HEK293 (cell line): ENCODE results near the gene RNF144A.

Experiments
- CTCF ChIA-PET: fragments of 350-600 bp; formaldehyde crosslinking; extraction: SDS; loops from one replicate; lab custom pipeline; 2021; ENCODE audit warnings: antibody characterized with exemption; lab: Yijun Ruan, JAX
- POLR2A ChIA-PET: fragments of 300-600 bp; formaldehyde crosslinking; extraction: SDS; loops from one replicate; lab custom pipeline; 2020; ENCODE audit warnings: antibody characterized with exemption, inconsistent platforms; lab: Yijun Ruan, JAX
- H3K27ac ChIP-seq: fragments of 200-500 bp; sonication (Bioruptor generic); 2 replicates; pipeline ENCODE4 v1.5.1; 2014; ENCODE audit warnings: low read depth, low read length, control low read depth, inconsistent platforms; ENCODE audit errors: extremely low read depth
- H3K36me3 ChIP-seq, 2 experiments: fragments of 200-500 bp in 1 of 2; sonication (Bioruptor generic) in 1 of 2; 1 replicate in 1 of 2; 2 replicates in 1 of 2; pipeline ENCODE4 v1.5.1; 2014 to 2017; ENCODE audit warnings: inconsistent platforms in 2 of 2, low read length in 2 of 2; ENCODE audit not compliant: control insufficient read depth in 2 of 2, insufficient read depth in 1 of 2
- H3K4me1 ChIP-seq: fragments of 200-500 bp; sonication (Bioruptor generic); 2 replicates; pipeline ENCODE4 v1.5.1; 2014; ENCODE audit warnings: mild to moderate bottlenecking, low read length, inconsistent platforms; ENCODE audit not compliant: control insufficient read depth, insufficient read depth
- H3K4me3 ChIP-seq: 2 replicates; pipeline ENCODE4 v1.5.1; 2011; ENCODE audit warnings: low read depth, mild to moderate bottlenecking, control low read depth, low read length, moderate library complexity
- H3K9me3 ChIP-seq: fragments of 200-500 bp; sonication (Bioruptor generic); 2 replicates; pipeline ENCODE4 v1.5.1; 2014; ENCODE audit warnings: low read depth, low read length, inconsistent platforms; ENCODE audit not compliant: control insufficient read depth, insufficient read depth
- INSM2 ChIP-seq: fragments of 450-650 bp; formaldehyde crosslinking; IDR thresholded peaks from 2 replicates; pipeline ENCODE4 v1.5.1; 2016; ENCODE audit warnings: missing biosample characterization, missing genetic modification characterization
- KLF8 ChIP-seq: fragments of 450-650 bp; formaldehyde crosslinking; IDR thresholded peaks from 2 replicates; pipeline ENCODE4 v1.5.1; 2016; ENCODE audit warnings: missing biosample characterization, missing genetic modification characterization
- RBAK ChIP-seq: fragments of 450-650 bp; formaldehyde crosslinking; IDR thresholded peaks from 2 replicates; pipeline ENCODE4 v1.5.1; 2016; ENCODE audit warnings: missing biosample characterization, missing genetic modification characterization
- ZBTB26 ChIP-seq: fragments of 450-650 bp; formaldehyde crosslinking; optimal IDR thresholded peaks from 2 replicates; pipeline ENCODE3; 2016; ENCODE audit warnings: missing biosample characterization, mild to moderate bottlenecking, missing genetic modification characterization
- ZBTB48 ChIP-seq: fragments of 450-650 bp; formaldehyde crosslinking; IDR thresholded peaks from 2 replicates; pipeline ENCODE4 v1.5.1; 2016; ENCODE audit warnings: missing biosample characterization, missing genetic modification characterization
- ZBTB49 ChIP-seq: fragments of 450-650 bp; formaldehyde crosslinking; IDR thresholded peaks from 2 replicates; pipeline ENCODE4 v1.5.1; 2016; ENCODE audit warnings: missing biosample characterization, missing genetic modification characterization, low read depth
- ZIC2 ChIP-seq: fragments of 450-650 bp; formaldehyde crosslinking; IDR thresholded peaks from 2 replicates; pipeline ENCODE4 v1.5.1; 2016; ENCODE audit warnings: missing biosample characterization, missing genetic modification characterization
- ZNF146 ChIP-seq: fragments of 450-650 bp; formaldehyde crosslinking; IDR thresholded peaks from 2 replicates; pipeline ENCODE4 v1.5.1; 2016; ENCODE audit warnings: missing biosample characterization, missing genetic modification characterization
- ZNF302 ChIP-seq: fragments of 450-650 bp; formaldehyde crosslinking; IDR thresholded peaks from 2 replicates; pipeline ENCODE4 v1.5.1; 2016; ENCODE audit warnings: missing biosample characterization, missing genetic modification characterization, low read depth
- ZNF341 ChIP-seq: fragments of 450-650 bp; formaldehyde crosslinking; IDR thresholded peaks from 2 replicates; pipeline ENCODE4; 2016; ENCODE audit warnings: low read depth, missing biosample characterization, missing genetic modification characterization
- ZNF366 ChIP-seq: fragments of 450-650 bp; formaldehyde crosslinking; conservative IDR thresholded peaks from 2 replicates; pipeline ENCODE4 v1.5.1; 2016; ENCODE audit warnings: missing biosample characterization, missing genetic modification characterization
- ZNF449 ChIP-seq: fragments of 450-650 bp; formaldehyde crosslinking; IDR thresholded peaks from 2 replicates; pipeline ENCODE4 v1.5.1; 2017; ENCODE audit warnings: missing biosample characterization, mild to moderate bottlenecking, missing genetic modification characterization, moderate library complexity
- ZNF600 ChIP-seq: fragments of 450-650 bp; formaldehyde crosslinking; IDR thresholded peaks from 2 replicates; pipeline ENCODE4 v1.5.1; 2016; ENCODE audit warnings: missing biosample characterization, missing genetic modification characterization
- ZNF645 ChIP-seq: fragments of 450-650 bp; formaldehyde crosslinking; IDR thresholded peaks from 2 replicates; pipeline ENCODE4; 2016; ENCODE audit warnings: missing biosample characterization, missing genetic modification characterization
- ZNF654 ChIP-seq: fragments of 450-650 bp; formaldehyde crosslinking; IDR thresholded peaks from 2 replicates; pipeline ENCODE4 v1.5.1; 2016; ENCODE audit warnings: low read depth, missing biosample characterization, missing genetic modification characterization
- TF ChIP-seq, protein P1 (sequence below): fragments of 450-650 bp; formaldehyde crosslinking; IDR thresholded peaks from 2 replicates; pipeline ENCODE4 v1.5.1; 2016; ENCODE audit warnings: missing biosample characterization, missing genetic modification characterization
- TF ChIP-seq, protein P2 (sequence below): IDR thresholded peaks from 2 replicates; pipeline ENCODE4 v1.6.1; 2011; ENCODE audit warnings: mild to moderate bottlenecking, low read depth, low read length, borderline replicate concordance

The RNF144A gene

GRCh38 chr2:7035884-7036283 is 118.7 kb downstream of the RNF144A start:
- no peaks in the 10 kb centered on the region for H3K9me3 ChIP-seq
- CTCF ChIA-PET = interaction anchor here (0.7 to 8.9 kb wide), 10 partner anchors 9 to 168 kb away, joined by 3 to 43 read pairs (median 3); no protein-coding TSS in a partner anchor
- peaks cover 0 to 33% of the 10 kb centered on the region in 2 experiments; a peak in 2 of 3 replicates for H3K36me3 ChIP-seq
- H3K4me3 ChIP-seq = no peak overlapping the region
- no peak overlapping the region for H3K27ac ChIP-seq
- no peaks in the 10 kb centered on the region; the same call in 1 of the 2 replicates for H3K4me1 ChIP-seq
- POLR2A ChIA-PET = no interaction called here
- TF ChIP-seq ZBTB48 (tag by site-specific recombination) (no peak), ZNF302 (tag by site-specific recombination) (no peak), ZBTB49 (tag by site-specific recombination) (no peak), ZBTB26 (tag by site-specific recombination) (no peak), ZNF366 (tag by site-specific recombination) (no peak), ZNF341 (no peak)

- ChIA-PET POLR2A (no interaction called here), CTCF (interaction anchor here (0.7 to 1.9 kb wide), 6 partner anchors 15 to 195 kb away, joined by 3 to 5 read pairs (median 3); no protein-coding TSS in a partner anchor)
- Histone ChIP-seq H3K4me1 (no peaks in the 10 kb centered on the region), H3K4me3 (no peak overlapping the region), H3K27ac (no peak overlapping the region), H3K36me3 (peaks cover 0 to 19% of the 10 kb centered on the region in 2 experiments; a peak in 2 of 3 replicates), H3K9me3 (no peaks in the 10 kb centered on the region)
- TF ChIP-seq, protein P1, sequence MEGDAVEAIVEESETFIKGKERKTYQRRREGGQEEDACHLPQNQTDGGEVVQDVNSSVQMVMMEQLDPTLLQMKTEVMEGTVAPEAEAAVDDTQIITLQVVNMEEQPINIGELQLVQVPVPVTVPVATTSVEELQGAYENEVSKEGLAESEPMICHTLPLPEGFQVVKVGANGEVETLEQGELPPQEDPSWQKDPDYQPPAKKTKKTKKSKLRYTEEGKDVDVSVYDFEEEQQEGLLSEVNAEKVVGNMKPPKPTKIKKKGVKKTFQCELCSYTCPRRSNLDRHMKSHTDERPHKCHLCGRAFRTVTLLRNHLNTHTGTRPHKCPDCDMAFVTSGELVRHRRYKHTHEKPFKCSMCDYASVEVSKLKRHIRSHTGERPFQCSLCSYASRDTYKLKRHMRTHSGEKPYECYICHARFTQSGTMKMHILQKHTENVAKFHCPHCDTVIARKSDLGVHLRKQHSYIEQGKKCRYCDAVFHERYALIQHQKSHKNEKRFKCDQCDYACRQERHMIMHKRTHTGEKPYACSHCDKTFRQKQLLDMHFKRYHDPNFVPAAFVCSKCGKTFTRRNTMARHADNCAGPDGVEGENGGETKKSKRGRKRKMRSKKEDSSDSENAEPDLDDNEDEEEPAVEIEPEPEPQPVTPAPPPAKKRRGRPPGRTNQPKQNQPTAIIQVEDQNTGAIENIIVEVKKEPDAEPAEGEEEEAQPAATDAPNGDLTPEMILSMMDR (tag by site-specific recombination) = peak; percentile 51; the same call in 1 of the 2 replicates
- no peak for TF ChIP-seq ZIC2 (tag by site-specific recombination)
- TF ChIP-seq ZNF366 (tag by site-specific recombination) = no peak
- TF ChIP-seq ZNF654 (tag by site-specific recombination) = peak; percentile 49
- no peak for TF ChIP-seq ZNF146 (tag by site-specific recombination)
- no peak for TF ChIP-seq ZNF600
These were observed 120.4 kb downstream of the RNF144A start for GRCh38 chr2:7037340-7038333.

DNA sequence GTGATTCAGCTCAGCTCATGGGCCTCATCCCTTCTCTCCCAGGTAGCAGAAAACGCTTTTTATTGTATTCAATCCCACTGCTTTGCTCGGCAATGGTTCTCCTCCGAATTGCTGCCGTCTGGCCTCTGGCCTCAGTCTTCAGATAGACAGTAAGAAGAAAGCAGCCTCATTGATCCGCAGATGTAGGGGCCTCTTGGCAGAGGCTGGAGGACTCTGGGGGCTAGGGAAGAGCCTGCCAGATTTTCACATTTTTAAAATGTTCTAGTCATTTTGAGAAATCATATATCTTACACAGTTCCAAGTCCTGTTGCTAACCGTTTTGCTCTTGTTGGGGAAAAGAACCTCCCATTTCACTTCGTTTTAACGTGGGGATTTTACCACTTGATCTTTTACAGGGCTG is 123.3 kb downstream of the RNF144A start:
- no peak overlapping the region for H3K4me3 ChIP-seq
- H3K4me1 ChIP-seq = no peaks in the 10 kb centered on the region
- peaks cover 0 to 17% of the 10 kb centered on the region in 2 experiments; a peak in 2 of 3 replicates for H3K36me3 ChIP-seq
- ChIA-PET CTCF (interaction anchor here (1.0 kb wide), 1 partner anchor 22 kb away, joined by 3 read pairs; no protein-coding TSS in a partner anchor), POLR2A (no interaction called here)
- H3K27ac ChIP-seq = no peak overlapping the region
- H3K9me3 ChIP-seq = no peaks in the 10 kb centered on the region
- TF ChIP-seq ZNF645 (tag by site-specific recombination) = no peak
- no peak for TF ChIP-seq ZNF449 (tag by site-specific recombination)
- no peak for TF ChIP-seq KLF8 (tag by site-specific recombination)
- TF ChIP-seq, protein P2, sequence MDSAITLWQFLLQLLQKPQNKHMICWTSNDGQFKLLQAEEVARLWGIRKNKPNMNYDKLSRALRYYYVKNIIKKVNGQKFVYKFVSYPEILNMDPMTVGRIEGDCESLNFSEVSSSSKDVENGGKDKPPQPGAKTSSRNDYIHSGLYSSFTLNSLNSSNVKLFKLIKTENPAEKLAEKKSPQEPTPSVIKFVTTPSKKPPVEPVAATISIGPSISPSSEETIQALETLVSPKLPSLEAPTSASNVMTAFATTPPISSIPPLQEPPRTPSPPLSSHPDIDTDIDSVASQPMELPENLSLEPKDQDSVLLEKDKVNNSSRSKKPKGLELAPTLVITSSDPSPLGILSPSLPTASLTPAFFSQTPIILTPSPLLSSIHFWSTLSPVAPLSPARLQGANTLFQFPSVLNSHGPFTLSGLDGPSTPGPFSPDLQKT = no peak
- TF ChIP-seq RBAK (tag by site-specific recombination) = no peak
- TF ChIP-seq INSM2 (tag by site-specific recombination) = no peak
